ENCODE measurements around the gene FST.

The FST gene

GRCh38 chr5:53475320-53475719 is 5.1 kb upstream of the FST start:
- DNase-seq, result no peak

DNA sequence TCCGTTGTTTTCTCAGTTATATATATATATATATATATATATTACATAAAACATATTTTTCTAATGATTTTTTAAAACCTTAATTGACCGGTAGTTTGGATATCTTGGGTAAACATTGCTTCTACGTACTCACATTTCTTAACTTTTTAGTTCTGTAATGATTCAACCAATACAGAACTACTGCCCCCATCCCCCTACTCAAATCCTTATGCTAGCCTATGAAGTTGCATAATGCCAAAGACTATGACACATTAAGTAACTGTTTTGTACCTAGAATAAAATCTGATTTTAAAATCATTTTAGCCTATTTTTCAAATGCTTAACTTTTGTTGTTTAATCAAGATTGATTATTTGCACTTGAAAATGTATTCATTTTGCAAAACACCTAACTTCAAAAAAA is 4.4 kb upstream of the FST start:
- DNase-seq, result no peak

DNA sequence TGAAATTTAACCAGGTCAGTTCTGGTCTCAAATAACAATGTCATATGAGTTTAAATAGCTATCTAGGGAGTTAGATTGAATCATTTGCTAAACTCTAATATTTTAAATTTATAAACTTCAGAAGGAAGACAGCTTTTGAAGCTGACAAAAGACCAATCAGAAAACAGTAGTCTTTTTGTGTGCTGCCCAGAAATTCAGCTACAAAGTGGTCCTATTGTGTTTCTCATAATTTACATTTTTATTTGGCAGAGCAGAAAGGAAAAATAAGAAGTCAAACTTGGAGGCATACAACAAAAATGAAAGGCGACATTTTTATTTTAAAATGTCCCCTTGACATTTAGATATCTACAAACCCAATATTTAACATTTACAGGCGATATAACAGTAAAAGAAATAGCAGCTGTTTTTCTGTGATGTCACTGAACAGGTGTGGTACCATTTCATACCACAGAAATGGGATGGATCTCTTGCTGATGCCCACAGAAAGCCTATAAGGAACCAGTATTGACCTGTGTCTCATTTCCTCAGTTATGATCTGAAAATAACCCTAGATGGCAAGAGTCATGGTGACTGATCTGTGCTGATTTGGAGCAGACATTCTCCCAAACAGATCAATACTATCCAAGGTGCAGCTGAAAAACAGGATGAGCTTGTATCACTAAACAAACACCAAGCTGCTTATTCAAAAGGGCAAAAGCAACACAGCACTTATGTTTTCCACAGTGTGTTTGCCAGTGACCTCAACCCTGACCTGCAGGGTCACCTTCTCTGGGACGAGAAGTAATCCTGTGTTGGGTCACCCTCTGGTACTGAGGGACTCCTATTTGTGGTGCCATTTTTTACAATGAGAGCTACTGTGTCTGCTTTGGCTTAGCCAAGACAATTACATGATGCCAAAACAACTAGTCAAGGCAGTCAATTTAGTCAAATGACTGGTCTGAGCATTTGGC is 3.6 kb upstream of the FST start:
- DNase-seq, result no peak

DNA sequence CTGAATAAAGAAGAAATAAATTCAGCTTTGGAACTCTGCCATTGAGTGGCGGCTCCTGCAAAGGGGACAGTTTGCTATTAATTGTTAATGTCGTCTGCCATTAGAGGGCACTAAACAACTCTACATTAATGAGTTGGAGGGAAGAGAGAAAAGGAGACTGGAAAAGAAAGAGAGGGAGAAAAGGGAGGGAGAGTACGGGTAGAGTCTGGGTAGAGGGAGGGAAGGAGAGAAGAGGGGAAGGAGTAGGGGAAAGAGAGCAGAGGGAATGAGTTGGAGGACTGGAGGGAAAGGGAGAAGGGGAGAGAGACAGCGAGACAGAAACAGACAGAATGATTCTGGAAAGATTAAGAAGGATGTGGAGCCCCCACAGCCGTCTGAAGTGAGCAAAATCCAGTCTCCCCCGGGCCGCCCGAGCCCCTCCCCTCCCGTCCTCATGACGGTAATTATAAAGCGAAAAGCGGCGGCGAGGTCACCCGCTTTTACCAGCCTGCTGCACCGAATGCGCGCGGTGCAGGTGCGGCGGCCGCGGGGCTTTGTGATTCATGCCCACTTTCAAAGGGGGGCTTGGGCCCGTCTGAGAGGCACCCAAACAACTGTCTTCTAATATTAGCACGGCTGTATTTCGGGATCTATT is 1.9 kb upstream of the FST start:
- DNase-seq, result peak; percentile 17

DNA sequence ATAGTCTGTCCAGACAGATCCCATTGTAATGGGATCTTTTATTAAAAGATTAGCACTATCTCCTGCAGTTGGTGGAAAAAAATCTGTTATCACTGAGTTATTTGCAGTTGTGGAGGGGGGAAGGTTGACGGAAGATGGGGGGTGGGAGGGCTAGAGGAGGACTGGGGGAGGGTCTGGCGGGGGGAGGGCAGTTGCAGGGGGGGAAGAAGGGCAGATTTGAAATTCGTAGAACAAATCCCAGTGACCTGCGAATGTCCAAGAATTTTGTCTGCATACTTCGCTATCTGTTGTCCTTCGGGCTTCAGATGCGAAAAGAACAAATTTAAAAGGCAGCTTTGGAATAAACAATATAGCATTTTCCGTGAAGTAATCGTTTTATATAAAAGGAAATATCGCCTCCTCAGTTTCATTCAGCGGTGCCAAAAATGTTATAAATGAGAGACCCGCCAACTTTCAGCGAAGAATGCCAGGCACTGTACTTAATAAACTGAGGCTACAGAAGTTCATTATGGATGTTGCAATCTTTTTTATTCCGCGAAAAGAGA is 1.3 kb upstream of the FST start:
- DNase-seq, result no peak

- no peak for DNase-seq
Measured at GRCh38 chr5:53479590-53480415, 626 bp upstream of the FST start.

- no peak for DNase-seq
Measured at GRCh38 chr5:53481159-53481886, 894 bp downstream of the FST start.

GRCh38 chr5:53481887-53482716 is 1.7 kb downstream of the FST start:
- DNase-seq, result peak; percentile 10

- no peak for DNase-seq
Measured at GRCh38 chr5:53482717-53483638, 2.5 kb downstream of the FST start.

DNA sequence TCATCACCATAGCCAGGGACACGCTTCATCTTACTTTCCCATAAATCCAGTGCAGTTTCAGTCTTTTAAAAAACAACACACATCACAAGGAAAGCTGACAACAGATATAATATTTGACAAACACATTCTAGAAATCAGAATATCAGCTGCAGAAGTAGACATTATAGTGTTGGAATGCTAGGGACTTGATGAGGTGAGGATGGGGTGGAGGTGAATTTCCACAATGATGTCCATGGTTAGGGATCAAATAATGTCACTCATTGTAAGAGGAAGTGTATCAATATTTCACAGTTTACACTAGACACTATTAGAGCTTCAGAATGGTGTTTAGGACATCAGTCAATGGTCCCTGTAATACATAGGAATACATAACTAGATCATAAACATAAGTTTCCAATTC is 7.0 kb downstream of the FST start:
- DNase-seq, result no peak

- DNase-seq, result no peak
Measured at GRCh38 chr5:53488195-53488722, 7.8 kb downstream of the FST start.

DNA sequence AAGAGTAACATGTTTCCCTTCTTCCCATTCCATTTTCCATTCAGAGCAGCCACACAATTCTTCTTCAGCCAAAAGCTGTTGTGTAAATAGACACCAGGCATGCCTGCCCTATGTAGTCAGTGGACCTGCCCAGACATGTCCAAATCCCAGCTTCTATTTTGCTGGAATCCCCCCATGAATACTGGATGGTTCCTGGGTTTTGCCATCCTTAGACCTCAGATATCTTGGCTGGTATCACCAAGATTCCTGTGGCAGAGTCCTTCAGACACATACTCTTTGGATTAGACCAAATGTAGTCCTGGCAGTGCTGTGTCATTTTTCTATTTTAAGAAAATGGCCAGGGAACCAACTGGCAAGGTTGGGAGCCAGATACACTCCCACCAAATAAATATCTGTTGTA is 10.3 kb downstream of the FST start:
- DNase-seq, result no peak

GRCh38 chr5:53501054-53501453 is 20.6 kb downstream of the FST start:
- no peak for DNase-seq

GRCh38 chr5:53503562-53504218 is 23.3 kb downstream of the FST start:
- DNase-seq, result no peak

DNA sequence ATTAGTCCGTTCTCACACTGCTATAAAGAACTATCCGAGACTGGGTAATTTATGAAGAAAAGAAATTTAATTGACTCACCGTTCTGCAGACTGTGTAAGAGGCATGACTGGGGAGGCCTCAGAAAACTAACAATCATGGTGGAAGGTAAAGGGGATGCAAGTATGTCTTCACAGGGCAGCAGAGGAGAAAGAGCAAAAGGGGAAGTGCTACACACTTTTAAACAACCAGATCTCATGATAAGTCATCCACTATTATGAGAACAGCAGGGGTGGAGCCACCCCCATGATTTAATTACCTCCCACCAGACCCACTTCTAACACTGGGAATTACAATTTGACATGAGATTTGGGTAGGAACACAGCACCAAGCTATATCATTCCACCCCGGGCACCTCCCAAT is 26.6 kb downstream of the FST start:
- DNase-seq, result no peak

DNA sequence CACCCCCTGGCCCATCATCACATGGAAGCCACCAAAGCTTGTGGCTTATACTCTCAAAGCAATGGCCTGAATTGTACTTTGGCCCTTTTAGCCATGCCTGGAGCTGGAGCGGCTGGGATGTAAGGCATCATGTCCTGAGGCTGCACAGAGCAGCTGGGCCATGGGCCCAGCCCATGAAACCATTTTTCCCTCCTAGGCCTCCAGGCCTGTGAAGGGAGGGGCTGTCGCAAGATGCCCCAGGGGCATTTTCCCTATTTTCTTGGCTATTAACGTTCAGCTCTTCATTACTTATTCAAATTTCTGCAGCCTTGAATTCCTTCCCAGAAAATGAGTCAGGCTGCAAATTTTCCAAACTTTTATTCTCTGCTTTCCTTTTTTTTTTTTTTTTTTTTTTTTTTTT is 27.7 kb downstream of the FST start:
- no peak for DNase-seq

DNA sequence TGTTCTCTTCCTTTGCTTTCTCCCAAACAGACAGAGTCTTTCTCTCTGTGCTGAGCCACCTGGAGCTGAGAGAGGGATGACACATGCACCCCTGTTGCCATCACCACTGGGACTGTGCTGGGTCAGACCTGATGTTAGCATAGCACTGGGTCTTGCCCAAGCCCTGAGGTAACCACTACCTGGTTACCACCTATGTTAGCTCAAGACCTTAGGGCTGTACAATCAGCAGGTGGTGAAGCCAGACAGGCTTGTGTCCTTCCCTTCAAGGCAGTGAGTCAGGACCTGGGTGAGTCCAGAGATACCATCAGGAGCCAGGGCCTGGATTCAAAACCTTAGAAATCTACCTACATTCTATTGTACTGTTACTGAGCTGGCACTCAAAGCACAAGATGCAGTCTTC is 32.1 kb downstream of the FST start:
- no peak for DNase-seq

GRCh38 chr5:53515988-53516387 is 35.6 kb downstream of the FST start:
- no peak for DNase-seq

GRCh38 chr5:53520813-53521212 is 40.4 kb downstream of the FST start:
- no peak for DNase-seq
